HG02642 (cell line): ENCODE data around the gene YIPF3.

Source experiments
- ATAC-seq: cut with Tn5 transposase; IDR thresholded peaks from one replicate; pipeline ENCODE4 v1.9.1; 2021; ENCODE audit warnings: mild to moderate bottlenecking; ENCODE audit not compliant: unreplicated experiment, poor library complexity

The YIPF3 gene

GRCh38 chr6:43493833-43494232, 22.9 kb downstream of the YIPF3 start:
- ATAC-seq, result no peak

GRCh38 chr6:43493230-43493629, 23.5 kb downstream of the YIPF3 start:
- ATAC-seq, result no peak

GRCh38 chr6:43492673-43493072, 24.1 kb downstream of the YIPF3 start:
- ATAC-seq, result no peak

- ATAC-seq, result no peak
Observed at GRCh38 chr6:43491750-43492661, 24.7 kb downstream of the YIPF3 start.

GRCh38 chr6:43490523-43490939, 26.2 kb downstream of the YIPF3 start:
- ATAC-seq, result no peak

GRCh38 chr6:43489277-43490072, 27.3 kb downstream of the YIPF3 start:
- no peak for ATAC-seq

- no peak for ATAC-seq
Observed at GRCh38 chr6:43488667-43489276, 28.0 kb downstream of the YIPF3 start.

GRCh38 chr6:43481591-43482236, 35.0 kb downstream of the YIPF3 start:
- ATAC-seq, result no peak

GRCh38 chr6:43481075-43481474, 35.7 kb downstream of the YIPF3 start:
- ATAC-seq, result no peak

- no peak for ATAC-seq
Observed at GRCh38 chr6:43478008-43478372, 38.7 kb downstream of the YIPF3 start.

- ATAC-seq, result peak; percentile 98
Observed at GRCh38 chr6:43477235-43478007, 39.3 kb downstream of the YIPF3 start, which contains the start of gene TJAP1. Gene TJAP1 (plus strand): TSS chr6:43477570. CDS start chr6:43499002, 21,432 bp downstream.

- no peak for ATAC-seq
Observed at GRCh38 chr6:43476746-43477145, 40.0 kb downstream of the YIPF3 start.

GRCh38 chr6:43475516-43475915, 41.2 kb downstream of the YIPF3 start:
- ATAC-seq, result no peak

- ATAC-seq, result no peak
Observed at GRCh38 chr6:43472515-43472914, 44.2 kb downstream of the YIPF3 start.

GRCh38 chr6:43471399-43471798, 45.3 kb downstream of the YIPF3 start:
- ATAC-seq, result no peak

GRCh38 chr6:43469947-43470346, 46.8 kb downstream of the YIPF3 start:
- no peak for ATAC-seq

- no peak for ATAC-seq
Observed at GRCh38 chr6:43468748-43469681, 47.7 kb downstream of the YIPF3 start.

GRCh38 chr6:43468240-43468639, 48.5 kb downstream of the YIPF3 start:
- no peak for ATAC-seq

GRCh38 chr6:43467752-43468151, 49.0 kb downstream of the YIPF3 start:
- ATAC-seq, result no peak
